IMR-90 (cell line): Measurements from ENCODE around the gene RPS15. TPM values are rescaled to one million over a fixed set of nuclear protein-coding genes. Genes with fewer than 3 reads are reported as not detected.
A peak's percentile ranks its signal among the peaks of the same experiment; 100 is the strongest.

Experiments
- ATAC-seq: fragments of 200-7000 bp; cut with Tn5 transposase; 2 replicates; pipeline ENCODE4 v1.9.1; 2020; ENCODE audit warnings: low read depth, mild to moderate bottlenecking, moderate library complexity
- BruUV-seq: library from RNA; stranded (reverse); fragments of 400-500 nt; replicated peaks from 2 replicates; lab custom pipeline; 2021; lab: Mats Ljungman, UMichigan
- CTCF ChIA-PET: fragments of 300-600 bp; formaldehyde crosslinking; extraction: SDS; loops from one replicate; lab custom pipeline; 2021; ENCODE audit warnings: antibody characterized with exemption; lab: Yijun Ruan, JAX
- POLR2A ChIA-PET: fragments of 300-600 bp; sonication (Branson Sonifier 250); formaldehyde crosslinking; loops from one replicate; lab custom pipeline; 2022; ENCODE audit warnings: antibody characterized with exemption; ENCODE audit not compliant: unreplicated experiment; lab: Charles Lee
- DNase-seq: peaks from one replicate; pipeline ENCODE4 v3.0.0; 2013
- H2AFZ ChIP-seq: replicated peaks from 2 replicates; pipeline ENCODE3; 2013; ENCODE audit warnings: low read length, mild to moderate bottlenecking; ENCODE audit not compliant: poor library complexity
- H2AK5ac ChIP-seq: 2 replicates; pipeline ENCODE4 v1.6.1; 2013; ENCODE audit warnings: low read depth, low read length, inconsistent platforms
- H2AK9ac ChIP-seq: replicated peaks from 2 replicates; pipeline ENCODE3; 2013; ENCODE audit warnings: mild to moderate bottlenecking, low read depth, low read length, moderate library complexity; ENCODE audit not compliant: poor library complexity
- H2BK120ac ChIP-seq: 2 replicates; pipeline ENCODE4 v1.6.1; 2013; ENCODE audit warnings: low read depth, low read length, inconsistent platforms
- H2BK15ac ChIP-seq: 3 replicates; pipeline ENCODE4 v1.6.1; 2013; ENCODE audit warnings: low read depth, low read length, inconsistent platforms
- H2BK20ac ChIP-seq: 2 replicates; pipeline ENCODE4 v1.6.1; 2013; ENCODE audit warnings: low read depth, mild to moderate bottlenecking, inconsistent platforms, low read length, moderate library complexity
- H2BK5ac ChIP-seq: 2 replicates; pipeline ENCODE4 v1.6.1; 2013; ENCODE audit warnings: mild to moderate bottlenecking, low read depth, low read length, inconsistent platforms; ENCODE audit not compliant: poor library complexity, severe bottlenecking
- H3K14ac ChIP-seq: replicated peaks from 2 replicates; pipeline ENCODE4 v1.6.1; 2013; ENCODE audit warnings: low read depth, low read length, inconsistent platforms
- H3K18ac ChIP-seq: 2 replicates; pipeline ENCODE4 v1.6.1; 2013; ENCODE audit warnings: low read depth, low read length, control low read depth
- H3K23ac ChIP-seq: 2 replicates; pipeline ENCODE4 v1.6.1; 2013; ENCODE audit warnings: low read depth, low read length, inconsistent platforms
- H3K27ac ChIP-seq: 2 replicates; pipeline ENCODE4 v1.5.1; 2013; ENCODE audit warnings: mild to moderate bottlenecking, control low read depth, low read length; ENCODE audit not compliant: insufficient read depth
- H3K27me3 ChIP-seq: 2 replicates; pipeline ENCODE4 v1.6.1; 2013; ENCODE audit warnings: low read length; ENCODE audit not compliant: control insufficient read depth, insufficient read depth
- H3K36me3 ChIP-seq: 2 replicates; pipeline ENCODE4 v1.6.1; 2013; ENCODE audit warnings: low read length, mixed read lengths; ENCODE audit not compliant: control insufficient read depth, insufficient read depth
- H3K4ac ChIP-seq: 2 replicates; pipeline ENCODE4 v1.6.1; 2013; ENCODE audit warnings: low read depth, low read length, inconsistent platforms
- H3K4me1 ChIP-seq: 2 replicates; pipeline ENCODE4 v1.6.1; 2013; ENCODE audit warnings: low read length, mixed read lengths; ENCODE audit not compliant: control insufficient read depth, insufficient read depth
- H3K4me2 ChIP-seq: 2 replicates; pipeline ENCODE4 v1.6.1; 2013; ENCODE audit warnings: low read depth, mild to moderate bottlenecking, control low read depth, low read length, moderate library complexity
- H3K4me3 ChIP-seq: 2 replicates; pipeline ENCODE4 v1.5.1; 2013; ENCODE audit warnings: low read depth, mild to moderate bottlenecking, control low read depth, low read length, moderate library complexity; ENCODE audit not compliant: insufficient read depth
- H3K56ac ChIP-seq: 2 replicates; pipeline ENCODE4 v1.6.1; 2013; ENCODE audit warnings: low read length, inconsistent platforms; ENCODE audit not compliant: insufficient read depth; ENCODE audit errors: extremely low read depth
- H3K79me1 ChIP-seq, 2 experiments: 2 replicates each; pipeline ENCODE4 v1.6.1; 2013; ENCODE audit warnings: low read length in 2 of 2, inconsistent platforms in 1 of 2, low read depth in 1 of 2
- H3K9ac ChIP-seq: 2 replicates; pipeline ENCODE4 v1.6.1; 2013; ENCODE audit warnings: low read depth, low read length, control low read depth
- H3K9me1 ChIP-seq: 2 replicates; pipeline ENCODE4 v1.6.1; 2013; ENCODE audit warnings: low read length, inconsistent platforms; ENCODE audit not compliant: insufficient read depth
- H3K9me3 ChIP-seq: 2 replicates; pipeline ENCODE4 v1.6.1; 2013; ENCODE audit warnings: low read length; ENCODE audit not compliant: control insufficient read depth, insufficient read depth
- H4K20me1 ChIP-seq: 2 replicates; pipeline ENCODE4 v1.6.1; 2013; ENCODE audit warnings: low read length, inconsistent platforms; ENCODE audit not compliant: insufficient read depth
- H4K5ac ChIP-seq: 2 replicates; pipeline ENCODE4 v1.6.1; 2013; ENCODE audit warnings: mild to moderate bottlenecking, low read depth, low read length, control low read depth
- H4K8ac ChIP-seq, 2 experiments: 2 replicates each; pipeline ENCODE4 v1.6.1; 2013; ENCODE audit warnings: low read depth in 2 of 2, low read length in 2 of 2, control low read depth in 1 of 2, inconsistent platforms in 1 of 2
- H4K91ac ChIP-seq: 2 replicates; pipeline ENCODE4 v1.6.1; 2013; ENCODE audit warnings: low read depth, low read length, inconsistent platforms; ENCODE audit not compliant: insufficient read depth
- BHLHE40 ChIP-seq: fragments of 150-350 bp; IDR thresholded peaks from 2 replicates; pipeline ENCODE4 v1.6.1; 2016; ENCODE audit warnings: mild to moderate bottlenecking, low read depth, low read length
- CTCF ChIP-seq: conservative IDR thresholded peaks from 2 replicates; pipeline ENCODE4 v1.5.1; 2012; ENCODE audit warnings: mild to moderate bottlenecking, low read depth, low read length, improper control_type of control experiment
- MAFK ChIP-seq: IDR thresholded peaks from 2 replicates; pipeline ENCODE4 v1.6.1; 2012; ENCODE audit warnings: low read depth, low read length, improper control_type of control experiment
- WGBS, 2 experiments: methylation state at CpG; one replicate each; pipeline versions ENCODE4 v1.1.5 to v1.1.7; 2013; ENCODE audit warnings: missing lambda C conversion rate in 2 of 2; ENCODE audit not compliant: insufficient read length in 1 of 2; ENCODE audit errors: extremely low coverage in 2 of 2; 5-methylcytosine and 5-hydroxymethylcytosine counted together
- dilution Hi-C: fragments of 300-500 bp; cut with HindIII; formaldehyde crosslinking; loops from one replicate; pipeline ENCODE4 v1.14.3; 2018; ENCODE audit warnings: low sequenced_read_pairs; ENCODE audit not compliant: unreplicated experiment
- in situ Hi-C: fragments of 300-500 bp; cut with MboI; formaldehyde crosslinking; loops from 3 replicates; pipeline ENCODE4 v1.14.3; 2019; ENCODE audit warnings: low sequenced_read_pairs, inconsistent platforms, mixed read lengths
- intact Hi-C: fragments of 100-400 bp; cut with micrococcal nuclease; formaldehyde crosslinking; loops from 2 replicates; pipeline ENCODE4 v1.10.0; 2022
- polyA plus RNA-seq, 3 experiments: library from polyadenylated mRNA; depleted of rRNA; stranded (reverse); fragments of >200 nt; gene quantifications; 2 replicates each; pipeline ENCODE4 v1.2.3, GENCODE V29; 2012; ENCODE audit warnings: low replicate concordance in 1 of 3
- total RNA-seq: library from RNA; depleted of rRNA; stranded (reverse); fragments of >200 nt; gene quantifications from 2 replicates; pipeline ENCODE4 v1.2.3, GENCODE V29; 2012

The RPS15 gene
- total and polyA plus RNA-seq, 2 of the 4 experiments (the other 2 are of a cell fraction): 1,179 to 1,855 TPM

GRCh38 chr19:1401138-1401888 lies 36.9 kb upstream of the RPS15 start, which contains the start of gene GAMT:
GAMT (minus strand) TSS chr19:1401542; CDS start chr19:1401476, 66 bp downstream.
- POLR2A ChIA-PET: no interaction called here
- Histone ChIP-seq H2AFZ (peak within 1 kb of the TSS; percentile 97), H3K4me2 (peak within 1 kb of the TSS; percentile 94), H2BK5ac (peak within 1 kb of the TSS; percentile 5), H2BK20ac (no peak within 1 kb of the TSS), H3K4ac (peak within 1 kb of the TSS; percentile 70), H3K36me3 (peaks cover 3% of the 10 kb centered on the region; the same call in 1 of the 2 replicates), H3K27me3 (no peaks in the 10 kb centered on the region), H3K56ac (no peak within 1 kb of the TSS), H4K8ac (peak within 1 kb of the TSS; percentile 76 to 78), H3K23ac (peak within 1 kb of the TSS; percentile 24; the same call in 1 of the 2 replicates), H3K14ac (no peak within 1 kb of the TSS; the same call in 1 of the 2 replicates), H3K9me3 (no peaks in the 10 kb centered on the region), H2BK120ac (peak within 1 kb of the TSS; percentile 46; the same call in 1 of the 2 replicates), H4K91ac (no peak within 1 kb of the TSS), H4K5ac (peak within 1 kb of the TSS; percentile 40), H3K4me1 (peaks cover 6% of the 10 kb centered on the region), H3K79me1 (peaks cover 0 to 11% of the 10 kb centered on the region in 2 experiments; a peak in 3 of 4 replicates), H3K27ac (peak within 1 kb of the TSS; percentile 41; the same call in 1 of the 2 replicates), H2AK5ac (peak within 1 kb of the TSS; percentile 24), H2AK9ac (peak within 1 kb of the TSS; percentile 96), H3K4me3 (peak within 1 kb of the TSS; percentile 71), H4K20me1 (no peaks in the 10 kb centered on the region), H2BK15ac (no peak within 1 kb of the TSS), H3K18ac (no peak within 1 kb of the TSS; the same call in 1 of the 2 replicates), H3K9ac (peak within 1 kb of the TSS; percentile 60), H3K9me1 (no peaks in the 10 kb centered on the region)
- intact Hi-C loops: no loop called here
- ATAC-seq (peak; percentile 93), DNase-seq (no peak)
- CTCF ChIA-PET: interaction anchor here (0.6 kb wide), 1 partner anchor 472 kb away, joined by 3 read pairs; no protein-coding TSS in a partner anchor
- in situ Hi-C loops: no loop called here
- TF ChIP-seq MAFK: no peak
- no peak for TF ChIP-seq BHLHE40
- peak; percentile 48 for TF ChIP-seq CTCF
- WGBS, 2 experiments: 0% methylated on average over 45 of the region's 87 CpGs; no CpG with 5 or more reads in 1 of the 2 experiments
- dilution Hi-C loops: no loop called here
- no TSS peak for BruUV-seq
